IPS-18c (cell line): ENCODE data around the gene USP17L28.
"Not testable (repeated sequence)": the region's sequence is repeated elsewhere in the genome, so short reads cannot be mapped to it uniquely, and the experiment has no call there.

Experiments
- H3K4me3 ChIP-seq: 2 replicates; pipeline ENCODE4 v1.7.0; 2013; ENCODE audit warnings: low read depth, mild to moderate bottlenecking, low read length, moderate library complexity; ENCODE audit not compliant: insufficient read depth
- H3K9me3 ChIP-seq: one replicate; pipeline ENCODE4 v1.6.1; 2013; ENCODE audit warnings: mild to moderate bottlenecking, low read length, moderate library complexity; ENCODE audit not compliant: control insufficient read depth, insufficient read depth

Gene USP17L28

GRCh38 chr4:9348593-9348992 lies at the start of gene USP17L28:
USP17L28 (plus strand) TSS chr4:9348893; CDS start chr4:9348893, 0 bp downstream.
- H3K4me3 ChIP-seq, H3K9me3 ChIP-seq: not testable (repeated sequence)

GRCh38 chr4:9324191-9324590 lies 24.5 kb upstream of the USP17L28 start:
- H3K4me3 ChIP-seq, H3K9me3 ChIP-seq: not testable (repeated sequence)

GRCh38 chr4:9324865-9325264 lies 23.8 kb upstream of the USP17L28 start, which contains the start of gene USP17L24:
USP17L24 (plus strand) TSS chr4:9325165; CDS start chr4:9325165, 0 bp downstream.
- not testable (repeated sequence) for H3K4me3 ChIP-seq, H3K9me3 ChIP-seq

- H3K4me3 ChIP-seq, H3K9me3 ChIP-seq: not testable (repeated sequence)
These were observed 19.1 kb upstream of the USP17L28 start, which contains the start of gene USP17L25 for GRCh38 chr4:9329611-9330010. USP17L25 (plus strand) TSS chr4:9329911; CDS start chr4:9329911, 0 bp downstream.

- not testable (repeated sequence) for H3K4me3 ChIP-seq, H3K9me3 ChIP-seq
These were observed 14.3 kb upstream of the USP17L28 start, which contains the start of gene USP17L26 for GRCh38 chr4:9334358-9334757. USP17L26 (plus strand) TSS chr4:9334658; CDS start chr4:9334658, 0 bp downstream.

DNA sequence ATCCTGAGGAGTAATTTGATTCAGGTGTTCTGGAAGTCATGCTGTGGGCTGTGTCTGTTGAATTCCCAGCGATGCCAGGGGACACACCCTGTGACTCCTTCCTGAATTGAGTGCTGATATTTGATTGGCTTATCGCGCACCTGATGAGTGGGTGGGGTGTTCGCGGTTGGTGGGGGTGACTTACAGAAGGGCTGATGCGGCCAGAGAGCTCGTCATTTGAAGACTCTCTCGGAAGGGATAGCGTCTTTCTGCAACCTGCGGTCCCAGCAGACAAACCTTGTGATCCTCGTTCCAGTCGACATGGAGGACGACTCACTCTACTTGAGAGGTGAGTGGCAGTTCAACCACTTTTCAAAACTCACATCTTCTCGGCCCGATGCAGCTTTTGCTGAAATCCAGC lies 9.6 kb upstream of the USP17L28 start, which contains the start of gene USP17L5:
Gene USP17L5 (plus strand): TSS at position 301 of the 400 bp plus-strand sequence. CDS start 0 bp downstream, at position 301.
- H3K9me3 ChIP-seq, H3K4me3 ChIP-seq: not testable (repeated sequence)

DNA sequence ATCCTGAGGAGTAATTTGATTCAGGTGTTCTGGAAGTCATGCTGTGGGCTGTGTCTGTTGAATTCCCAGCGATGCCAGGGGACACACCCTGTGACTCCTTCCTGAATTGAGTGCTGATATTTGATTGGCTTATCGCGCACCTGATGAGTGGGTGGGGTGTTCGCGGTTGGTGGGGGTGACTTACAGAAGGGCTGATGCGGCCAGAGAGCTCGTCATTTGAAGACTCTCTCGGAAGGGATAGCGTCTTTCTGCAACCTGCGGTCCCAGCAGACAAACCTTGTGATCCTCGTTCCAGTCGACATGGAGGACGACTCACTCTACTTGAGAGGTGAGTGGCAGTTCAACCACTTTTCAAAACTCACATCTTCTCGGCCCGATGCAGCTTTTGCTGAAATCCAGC lies 4.8 kb upstream of the USP17L28 start, which contains the start of gene USP17L27:
Gene USP17L27 (plus strand): TSS at position 301 of the 400 bp plus-strand sequence. CDS start 0 bp downstream, at position 301.
- not testable (repeated sequence) for H3K4me3 ChIP-seq, H3K9me3 ChIP-seq

DNA sequence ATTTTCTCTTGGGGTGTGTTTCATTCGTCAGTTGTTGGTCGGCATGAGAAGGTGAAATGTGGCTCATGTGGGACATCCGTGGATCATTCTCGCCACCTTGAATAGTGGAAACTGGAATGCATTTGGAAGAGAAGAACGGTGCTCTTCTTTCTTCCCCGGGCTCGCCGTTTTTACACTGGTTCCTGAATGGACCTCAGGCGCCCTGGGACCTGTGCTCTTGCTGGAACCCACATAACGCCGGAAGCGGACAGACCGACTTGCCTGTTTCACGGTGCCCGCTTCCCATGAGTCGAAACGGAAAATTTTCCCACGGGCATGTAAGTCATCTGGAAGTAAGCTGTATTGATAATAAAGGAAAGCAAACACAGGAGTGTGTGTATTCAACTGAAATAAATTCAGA lies 2.2 kb downstream of the USP17L28 start:
- not testable (repeated sequence) for H3K4me3 ChIP-seq, H3K9me3 ChIP-seq

DNA sequence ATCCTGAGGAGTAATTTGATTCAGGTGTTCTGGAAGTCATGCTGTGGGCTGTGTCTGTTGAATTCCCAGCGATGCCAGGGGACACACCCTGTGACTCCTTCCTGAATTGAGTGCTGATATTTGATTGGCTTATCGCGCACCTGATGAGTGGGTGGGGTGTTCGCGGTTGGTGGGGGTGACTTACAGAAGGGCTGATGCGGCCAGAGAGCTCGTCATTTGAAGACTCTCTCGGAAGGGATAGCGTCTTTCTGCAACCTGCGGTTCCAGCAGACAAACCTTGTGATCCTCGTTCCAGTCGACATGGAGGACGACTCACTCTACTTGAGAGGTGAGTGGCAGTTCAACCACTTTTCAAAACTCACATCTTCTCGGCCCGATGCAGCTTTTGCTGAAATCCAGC lies 4.6 kb downstream of the USP17L28 start, which contains the start of gene USP17L29:
Gene USP17L29 (plus strand): TSS at position 301 of the 400 bp plus-strand sequence. CDS start 0 bp downstream, at position 301.
- H3K9me3 ChIP-seq, H3K4me3 ChIP-seq: not testable (repeated sequence)

DNA sequence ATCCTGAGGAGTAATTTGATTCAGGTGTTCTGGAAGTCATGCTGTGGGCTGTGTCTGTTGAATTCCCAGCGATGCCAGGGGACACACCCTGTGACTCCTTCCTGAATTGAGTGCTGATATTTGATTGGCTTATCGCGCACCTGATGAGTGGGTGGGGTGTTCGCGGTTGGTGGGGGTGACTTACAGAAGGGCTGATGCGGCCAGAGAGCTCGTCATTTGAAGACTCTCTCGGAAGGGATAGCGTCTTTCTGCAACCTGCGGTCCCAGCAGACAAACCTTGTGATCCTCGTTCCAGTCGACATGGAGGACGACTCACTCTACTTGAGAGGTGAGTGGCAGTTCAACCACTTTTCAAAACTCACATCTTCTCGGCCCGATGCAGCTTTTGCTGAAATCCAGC lies 14.1 kb downstream of the USP17L28 start, which contains the start of gene USP17L30:
Gene USP17L30 (plus strand): TSS at position 301 of the 400 bp plus-strand sequence. CDS start 0 bp downstream, at position 301.
- H3K9me3 ChIP-seq, H3K4me3 ChIP-seq: not testable (repeated sequence)

DNA sequence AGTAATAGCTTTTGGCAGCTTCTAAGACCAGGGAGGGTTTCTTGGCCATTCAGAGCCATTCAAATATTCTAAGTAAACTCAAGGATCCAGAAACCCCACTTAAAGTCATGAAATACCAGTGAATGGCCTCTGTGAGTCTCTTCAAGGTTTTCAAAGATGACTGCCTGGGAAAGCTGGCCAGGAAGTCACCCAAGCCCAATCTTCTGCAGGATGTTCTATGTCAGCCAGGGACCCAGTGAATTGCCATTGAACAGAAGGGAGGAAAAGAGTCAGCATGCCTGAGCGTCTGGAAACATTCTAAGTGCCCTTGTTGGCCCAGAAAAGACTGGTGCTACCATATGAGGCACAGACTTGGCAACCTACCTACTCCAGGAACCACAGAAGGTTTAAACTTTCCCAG lies 31.2 kb downstream of the USP17L28 start:
- H3K9me3 ChIP-seq = not testable (repeated sequence)

GRCh38 chr4:9381012-9381534 lies 32.4 kb downstream of the USP17L28 start:
- H3K4me3 ChIP-seq = peak overlapping the region; percentile 21; the same call in 1 of the 2 replicates
- H3K9me3 ChIP-seq = not testable (repeated sequence)

More for the DNA sequence above, 31.2 kb downstream of the USP17L28 start:
- H3K4me3 ChIP-seq = not testable (repeated sequence)

GRCh38 chr4:9384126-9384525 lies 35.4 kb downstream of the USP17L28 start:
- Histone ChIP-seq H3K9me3 (no peaks in the 10 kb centered on the region), H3K4me3 (no peak overlapping the region)

DNA sequence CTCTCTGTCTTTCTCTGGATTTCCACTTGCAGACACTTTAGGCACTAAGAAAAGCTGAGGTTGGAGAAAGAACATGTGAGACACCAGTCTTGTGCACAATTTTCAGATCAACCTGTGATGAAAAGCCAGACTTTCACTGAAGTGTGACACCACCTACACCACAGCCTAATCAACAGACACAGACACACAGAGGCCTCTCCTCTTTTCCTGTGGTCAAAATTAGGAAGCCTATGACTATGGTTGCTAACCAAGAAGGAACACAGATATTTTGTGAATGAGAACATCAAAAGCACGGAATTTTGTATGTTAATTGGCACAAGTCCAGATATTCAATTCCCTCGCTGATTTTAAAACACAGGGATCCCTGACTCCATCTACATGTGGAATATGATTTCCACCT lies 40.3 kb downstream of the USP17L28 start:
- H3K9me3 ChIP-seq, H3K4me3 ChIP-seq: not testable (repeated sequence)
